IPS-20b (cell line): ENCODE measurements around the gene CAV1.
"Not testable (repeated sequence)": the region's sequence is repeated elsewhere in the genome, so short reads cannot be mapped to it uniquely, and the experiment has no call there.

ENCODE experiments used
- H3K27ac ChIP-seq: one replicate; pipeline ENCODE4 v1.5.1; 2013; ENCODE audit warnings: low read length
- H3K27me3 ChIP-seq: 2 replicates; pipeline ENCODE4 v1.6.1; 2013; ENCODE audit warnings: mild to moderate bottlenecking, low read length, inconsistent platforms; ENCODE audit not compliant: insufficient read depth
- H3K36me3 ChIP-seq: 2 replicates; pipeline ENCODE4 v1.6.1; 2013; ENCODE audit warnings: low read depth, mild to moderate bottlenecking, inconsistent platforms, low read length, moderate library complexity; ENCODE audit not compliant: insufficient read depth
- H3K4me1 ChIP-seq: 2 replicates; pipeline ENCODE4 v1.6.1; 2013; ENCODE audit warnings: mild to moderate bottlenecking, control low read depth, inconsistent platforms, low read length, moderate library complexity; ENCODE audit not compliant: insufficient read depth
- H3K4me3 ChIP-seq: 2 replicates; pipeline ENCODE4 v1.5.1; 2013; ENCODE audit warnings: mild to moderate bottlenecking, low read length, inconsistent platforms
- H3K9ac ChIP-seq: 2 replicates; pipeline ENCODE4 v1.6.1; 2013; ENCODE audit warnings: low read depth, mild to moderate bottlenecking, inconsistent platforms, low read length, moderate library complexity
- H3K9me3 ChIP-seq: 2 replicates; pipeline ENCODE4 v1.6.1; 2013; ENCODE audit warnings: mild to moderate bottlenecking, low read depth, low read length, inconsistent platforms; ENCODE audit not compliant: insufficient read depth

The CAV1 gene, protein sequence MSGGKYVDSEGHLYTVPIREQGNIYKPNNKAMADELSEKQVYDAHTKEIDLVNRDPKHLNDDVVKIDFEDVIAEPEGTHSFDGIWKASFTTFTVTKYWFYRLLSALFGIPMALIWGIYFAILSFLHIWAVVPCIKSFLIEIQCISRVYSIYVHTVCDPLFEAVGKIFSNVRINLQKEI

GRCh38 chr7:116524609-116525297 lies at the start of gene CAV1:
Gene CAV1 (plus strand): TSS chr7:116525036. CDS start chr7:116525063, 27 bp downstream.
- H3K27ac ChIP-seq = no peak within 1 kb of the TSS
- peak within 1 kb of the TSS; percentile 90 for H3K4me3 ChIP-seq
- H3K9me3 ChIP-seq = no peaks in the 10 kb centered on the region
- H3K4me1 ChIP-seq = peaks cover 25% of the 10 kb centered on the region
- H3K36me3 ChIP-seq = no peaks in the 10 kb centered on the region
- peak within 1 kb of the TSS; percentile 63 for H3K9ac ChIP-seq
- peaks cover 48% of the 10 kb centered on the region for H3K27me3 ChIP-seq

GRCh38 chr7:116477625-116478024 lies 47.2 kb upstream of the CAV1 start:
- no peak overlapping the region for H3K9ac ChIP-seq
- no peaks in the 10 kb centered on the region for H3K36me3 ChIP-seq
- H3K4me3 ChIP-seq = no peak overlapping the region
- H3K4me1 ChIP-seq = no peaks in the 10 kb centered on the region
- H3K9me3 ChIP-seq = no peaks in the 10 kb centered on the region
- no peaks in the 10 kb centered on the region for H3K27me3 ChIP-seq
- H3K27ac ChIP-seq = no peak overlapping the region

- Histone ChIP-seq H3K9me3 (no peaks in the 10 kb centered on the region), H3K36me3 (no peaks in the 10 kb centered on the region), H3K9ac (no peak overlapping the region), H3K27ac (no peak overlapping the region), H3K4me1 (no peaks in the 10 kb centered on the region), H3K4me3 (no peak overlapping the region), H3K27me3 (no peaks in the 10 kb centered on the region)
These were observed 46.0 kb upstream of the CAV1 start for GRCh38 chr7:116478834-116479233.

GRCh38 chr7:116483271-116483942 lies 41.4 kb upstream of the CAV1 start:
- Histone ChIP-seq H3K4me1 (no peaks in the 10 kb centered on the region), H3K27ac (no peak overlapping the region), H3K27me3 (no peaks in the 10 kb centered on the region), H3K36me3 (no peaks in the 10 kb centered on the region), H3K9me3 (no peaks in the 10 kb centered on the region), H3K9ac (no peak overlapping the region), H3K4me3 (no peak overlapping the region)

- H3K9ac ChIP-seq, H3K36me3 ChIP-seq, H3K4me1 ChIP-seq, H3K27me3 ChIP-seq, H3K27ac ChIP-seq, H3K4me3 ChIP-seq, H3K9me3 ChIP-seq: not testable (repeated sequence)
These were observed 40.4 kb upstream of the CAV1 start for GRCh38 chr7:116484389-116484788.

- H3K36me3 ChIP-seq = no peaks in the 10 kb centered on the region
- no peaks in the 10 kb centered on the region for H3K4me1 ChIP-seq
- H3K4me3 ChIP-seq = no peak overlapping the region
- no peaks in the 10 kb centered on the region for H3K9me3 ChIP-seq
- H3K27me3 ChIP-seq = no peaks in the 10 kb centered on the region
- H3K9ac ChIP-seq = no peak overlapping the region
- no peak overlapping the region for H3K27ac ChIP-seq
These were observed 36.8 kb upstream of the CAV1 start for GRCh38 chr7:116487907-116488521.

- H3K4me3 ChIP-seq = no peak overlapping the region
- H3K27ac ChIP-seq = no peak overlapping the region
- no peaks in the 10 kb centered on the region for H3K4me1 ChIP-seq
- no peaks in the 10 kb centered on the region for H3K9me3 ChIP-seq
- H3K36me3 ChIP-seq = no peaks in the 10 kb centered on the region
- no peak overlapping the region for H3K9ac ChIP-seq
- H3K27me3 ChIP-seq = no peaks in the 10 kb centered on the region
These were observed 34.5 kb upstream of the CAV1 start for GRCh38 chr7:116490351-116490750.

GRCh38 chr7:116491887-116492653 lies 32.8 kb upstream of the CAV1 start:
- Histone ChIP-seq H3K27ac (no peak overlapping the region), H3K4me3 (no peak overlapping the region), H3K9ac (no peak overlapping the region), H3K9me3 (no peaks in the 10 kb centered on the region), H3K4me1 (no peaks in the 10 kb centered on the region), H3K36me3 (no peaks in the 10 kb centered on the region), H3K27me3 (no peaks in the 10 kb centered on the region)

DNA sequence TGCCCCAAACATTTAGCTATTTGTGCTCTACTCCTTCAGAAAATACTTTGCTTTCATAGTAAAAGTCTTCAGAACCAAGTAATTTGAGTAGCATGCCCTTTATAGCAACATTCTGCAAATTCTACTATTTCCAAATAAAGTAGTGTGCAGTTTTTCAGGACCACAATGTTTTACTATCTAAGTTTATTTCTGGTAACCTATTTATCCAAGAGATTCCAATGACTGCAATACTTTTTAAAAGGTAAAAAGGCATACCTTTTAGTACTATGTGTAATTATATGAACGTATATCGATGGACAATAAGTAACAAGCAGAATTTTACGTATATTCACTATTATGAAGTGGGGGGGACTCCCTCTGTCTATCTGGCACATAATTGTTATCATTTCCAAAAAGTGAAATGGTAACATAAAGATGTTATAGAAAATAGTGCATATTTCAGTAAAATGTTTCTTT lies 32.2 kb upstream of the CAV1 start:
- no peak overlapping the region for H3K27ac ChIP-seq
- no peak overlapping the region for H3K4me3 ChIP-seq
- H3K36me3 ChIP-seq = no peaks in the 10 kb centered on the region
- no peaks in the 10 kb centered on the region for H3K27me3 ChIP-seq
- no peaks in the 10 kb centered on the region for H3K9me3 ChIP-seq
- H3K9ac ChIP-seq = no peak overlapping the region
- H3K4me1 ChIP-seq = no peaks in the 10 kb centered on the region

- Histone ChIP-seq H3K27ac (no peak overlapping the region), H3K9ac (no peak overlapping the region), H3K4me3 (no peak overlapping the region), H3K9me3 (no peaks in the 10 kb centered on the region), H3K36me3 (no peaks in the 10 kb centered on the region), H3K4me1 (no peaks in the 10 kb centered on the region), H3K27me3 (peaks cover 5% of the 10 kb centered on the region)
These were observed 31.4 kb upstream of the CAV1 start for GRCh38 chr7:116493449-116493848.

DNA sequence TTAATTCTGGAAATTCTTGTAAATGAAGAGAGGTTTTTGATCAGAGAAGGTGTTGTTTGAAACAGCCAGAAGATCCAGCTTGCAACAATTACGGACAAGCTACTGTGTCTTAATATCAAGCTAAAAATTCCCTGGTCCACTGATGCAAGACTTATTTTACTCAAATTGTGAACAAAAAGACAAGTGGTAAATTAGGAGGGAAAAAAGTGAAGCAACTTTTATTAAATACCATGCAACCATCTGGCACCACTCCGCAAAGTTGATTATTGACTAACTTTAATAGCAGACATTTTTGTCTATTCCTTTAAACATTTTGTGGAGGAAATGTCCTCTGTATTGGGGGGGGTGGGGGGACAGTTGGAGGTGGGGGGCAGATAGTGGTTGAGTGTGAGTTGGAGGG lies 30.4 kb upstream of the CAV1 start:
- no peaks in the 10 kb centered on the region for H3K36me3 ChIP-seq
- no peak overlapping the region for H3K27ac ChIP-seq
- H3K27me3 ChIP-seq = peaks cover 14% of the 10 kb centered on the region
- no peaks in the 10 kb centered on the region for H3K9me3 ChIP-seq
- no peak overlapping the region for H3K4me3 ChIP-seq
- no peaks in the 10 kb centered on the region for H3K4me1 ChIP-seq
- no peak overlapping the region for H3K9ac ChIP-seq
